Gastroesophageal sphincter (tissue), 3 donors: ENCODE data around the gene ARHGAP12.

Experiments
- POLR2A ChIP-seq, 2 donors: fragments of 450-650 bp; IDR thresholded peaks; one replicate each; pipeline ENCODE4 v1.6.1; 2017; ENCODE audit warnings: antibody characterized with exemption in 2 of 2, mild to moderate bottlenecking in 2 of 2, moderate library complexity in 1 of 2
- POLR2AphosphoS5 ChIP-seq: sonication (generic); formaldehyde crosslinking; IDR thresholded peaks from one replicate; pipeline ENCODE4 v1.6.1; 2017; ENCODE audit warnings: antibody characterized with exemption
- TF ChIP-seq, protein P1 (sequence below), 4 experiments: fragments of 200-600 bp in 2 of 4; fragments of 450-650 bp in 2 of 4; sonication (generic) in 1 of 4; IDR thresholded peaks; one replicate each; pipeline ENCODE4 v1.5.1; 2017 to 2019; ENCODE audit warnings: antibody characterized with exemption in 4 of 4, mild to moderate bottlenecking in 2 of 4, moderate library complexity in 2 of 4

DNA sequence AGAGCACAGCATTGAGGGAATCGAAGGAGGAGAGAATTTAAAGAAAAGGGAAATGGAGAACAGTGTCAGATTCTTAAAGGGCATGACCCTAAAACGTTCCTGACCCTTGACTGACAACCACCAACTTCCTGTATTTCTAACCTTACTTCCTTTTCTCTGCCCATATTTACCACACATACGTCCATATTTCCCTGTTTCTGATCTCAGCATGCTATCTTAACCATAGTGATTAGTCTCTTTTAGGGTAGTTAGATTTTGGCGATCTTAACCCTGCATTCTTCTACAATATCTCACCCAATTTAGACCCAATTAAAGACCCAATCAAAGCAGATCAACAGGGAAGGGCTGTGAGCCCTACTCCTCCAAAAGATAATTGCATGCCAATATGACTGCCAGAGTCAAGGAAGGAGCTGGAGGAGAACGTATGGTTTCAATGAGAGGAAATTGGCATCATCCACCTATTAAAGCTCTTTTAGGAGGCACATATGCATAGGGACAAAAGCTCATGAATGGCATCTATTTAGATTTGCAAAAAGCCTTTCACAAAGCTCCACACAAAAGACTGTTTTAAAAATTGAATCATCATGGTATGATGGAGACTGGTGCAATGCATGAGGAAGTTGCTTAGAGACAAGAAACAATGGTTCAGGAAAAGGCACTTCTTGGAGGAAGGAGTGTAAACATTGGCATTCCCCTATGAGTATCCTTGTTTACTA, 49.0 kb upstream of the ARHGAP12 start:
- TF ChIP-seq, protein P1, sequence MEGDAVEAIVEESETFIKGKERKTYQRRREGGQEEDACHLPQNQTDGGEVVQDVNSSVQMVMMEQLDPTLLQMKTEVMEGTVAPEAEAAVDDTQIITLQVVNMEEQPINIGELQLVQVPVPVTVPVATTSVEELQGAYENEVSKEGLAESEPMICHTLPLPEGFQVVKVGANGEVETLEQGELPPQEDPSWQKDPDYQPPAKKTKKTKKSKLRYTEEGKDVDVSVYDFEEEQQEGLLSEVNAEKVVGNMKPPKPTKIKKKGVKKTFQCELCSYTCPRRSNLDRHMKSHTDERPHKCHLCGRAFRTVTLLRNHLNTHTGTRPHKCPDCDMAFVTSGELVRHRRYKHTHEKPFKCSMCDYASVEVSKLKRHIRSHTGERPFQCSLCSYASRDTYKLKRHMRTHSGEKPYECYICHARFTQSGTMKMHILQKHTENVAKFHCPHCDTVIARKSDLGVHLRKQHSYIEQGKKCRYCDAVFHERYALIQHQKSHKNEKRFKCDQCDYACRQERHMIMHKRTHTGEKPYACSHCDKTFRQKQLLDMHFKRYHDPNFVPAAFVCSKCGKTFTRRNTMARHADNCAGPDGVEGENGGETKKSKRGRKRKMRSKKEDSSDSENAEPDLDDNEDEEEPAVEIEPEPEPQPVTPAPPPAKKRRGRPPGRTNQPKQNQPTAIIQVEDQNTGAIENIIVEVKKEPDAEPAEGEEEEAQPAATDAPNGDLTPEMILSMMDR (IDR thresholded peaks at IDR 0.05) = no peak
- no peak for TF ChIP-seq POLR2AphosphoS5
- TF ChIP-seq POLR2A (IDR thresholded peaks at IDR 0.05) = no peak
